ENCODE data around the gene GRK3.

The GRK3 gene

DNA sequence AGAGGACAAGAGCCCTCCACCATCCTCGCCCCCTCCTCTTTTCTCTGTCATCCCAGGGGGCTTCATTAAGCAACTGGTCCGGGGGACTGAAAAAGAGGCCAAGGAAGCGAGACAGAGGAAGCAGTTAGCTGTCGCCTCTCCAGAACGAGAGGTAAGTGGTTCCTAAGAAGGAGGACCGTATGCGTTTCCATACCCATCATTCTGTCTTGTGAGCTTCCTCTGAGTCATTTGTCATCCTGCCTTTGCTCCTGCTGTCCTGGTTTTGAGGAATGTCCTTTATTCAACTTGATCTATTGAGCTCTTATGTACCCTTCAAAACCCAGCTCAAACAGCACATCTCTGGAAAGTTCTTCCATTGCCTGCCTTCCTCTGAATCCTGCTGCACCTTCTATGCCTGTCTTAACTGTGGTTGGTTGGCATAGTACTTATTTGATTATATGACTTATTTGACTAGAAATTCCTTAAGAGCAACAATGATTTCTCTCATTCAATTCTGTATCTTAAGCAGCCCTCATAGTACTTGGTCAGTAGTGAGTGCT, 198.8 kb downstream of the GRK3 start:
- DNase-seq, result no peak

- no peak for DNase-seq
These were observed 200.0 kb downstream of the GRK3 start for GRCh38 chr22:25764270-25765015.

DNA sequence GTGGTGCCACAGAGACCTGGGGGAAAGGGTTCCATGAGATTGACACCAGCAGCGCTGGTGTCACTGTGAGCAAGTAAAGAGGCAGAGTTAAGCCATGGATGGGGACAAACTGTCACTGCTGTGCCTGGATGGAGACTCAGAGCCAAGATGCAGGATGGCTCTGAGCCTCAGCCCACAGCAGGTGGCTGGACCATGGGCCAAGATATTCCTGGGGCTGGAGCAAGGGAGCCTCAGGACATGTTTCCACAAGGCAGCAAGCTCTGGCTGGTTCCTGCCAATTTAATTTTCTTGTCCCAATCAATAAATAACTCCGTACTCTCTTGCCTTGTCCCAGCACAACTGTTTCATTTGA, 200.5 kb downstream of the GRK3 start:
- no peak for DNase-seq

GRCh38 chr22:25765801-25766200, 201.3 kb downstream of the GRK3 start:
- no peak for DNase-seq

GRCh38 chr22:25766418-25766817, 201.9 kb downstream of the GRK3 start:
- DNase-seq, result no peak

GRCh38 chr22:25770333-25770732, 205.9 kb downstream of the GRK3 start:
- no peak for DNase-seq

- no peak for DNase-seq
These were observed 207.8 kb downstream of the GRK3 start for GRCh38 chr22:25772288-25772687.

DNA sequence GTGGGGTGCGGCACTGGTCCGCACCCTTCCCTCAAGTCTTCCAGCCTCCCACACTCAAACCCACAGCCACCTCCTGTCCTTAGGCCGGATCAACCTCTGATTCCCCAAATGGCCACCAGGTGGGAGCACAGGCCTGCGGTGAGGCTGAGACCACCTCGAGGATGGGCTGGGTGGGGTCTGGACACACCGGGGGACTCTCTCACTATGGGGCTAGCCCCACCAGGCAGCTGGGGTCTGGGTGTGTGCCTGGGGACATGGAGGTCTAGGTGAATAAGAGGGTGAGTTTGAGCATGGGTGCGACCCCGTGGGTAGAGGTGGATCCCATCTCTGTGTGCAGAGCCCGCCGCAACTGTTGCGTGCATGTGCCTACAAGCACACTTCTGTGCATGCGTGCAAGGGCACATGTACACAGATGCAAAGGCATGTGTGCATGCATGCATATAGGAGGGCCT, 210.1 kb downstream of the GRK3 start:
- peak; percentile 6 for DNase-seq

DNA sequence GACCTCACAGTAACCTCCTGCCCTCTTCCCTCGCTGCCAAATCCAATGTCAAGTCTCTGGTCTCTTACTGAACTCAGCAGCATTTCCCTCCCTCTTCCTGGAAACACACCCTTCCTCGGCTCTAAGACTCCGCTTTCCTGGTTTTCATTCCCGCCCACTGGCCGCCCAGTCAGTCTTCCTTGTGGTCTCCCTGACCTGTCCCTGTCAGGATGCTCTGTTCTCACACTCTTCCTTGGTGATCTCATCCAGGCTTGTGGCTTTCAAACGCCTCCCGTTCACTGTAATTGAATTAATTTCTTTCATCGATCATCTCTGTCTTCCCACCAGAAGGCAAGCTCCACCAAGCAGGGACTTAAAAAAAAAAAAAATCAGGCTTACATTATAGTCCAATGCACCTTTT, 211.1 kb downstream of the GRK3 start:
- DNase-seq, result no peak

DNA sequence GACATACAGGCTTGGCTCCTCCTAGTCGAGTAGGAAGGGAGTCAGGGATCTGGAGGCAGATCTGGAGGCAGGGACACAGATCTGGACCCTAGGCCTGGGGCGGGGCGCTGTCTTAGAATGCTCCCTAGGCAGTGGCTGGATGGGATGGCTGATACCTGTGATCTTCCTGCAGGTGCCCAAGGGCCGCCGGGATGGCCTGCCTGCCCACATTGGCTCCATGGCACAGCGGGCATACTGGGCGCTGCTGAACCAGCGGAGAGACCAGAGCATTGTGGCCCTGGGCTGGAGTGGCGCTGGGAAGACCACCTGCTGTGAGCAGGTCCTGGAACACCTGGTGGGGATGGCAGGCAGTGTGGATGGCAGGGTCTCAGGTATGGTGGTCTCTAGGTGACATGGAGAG, 212.9 kb downstream of the GRK3 start:
- DNase-seq, result no peak

- peak; percentile 31 for DNase-seq
These were observed 213.4 kb downstream of the GRK3 start for GRCh38 chr22:25777870-25778269.
